OCI-LY3 (cell line): ENCODE data around the gene MYH10.

Experiments used
- H2AFZ ChIP-seq: fragments of 200-600, 300-600 bp; shearing (Covaris generic); 2 replicates; pipeline ENCODE4 v1.6.0; 2014; ENCODE audit warnings: antibody characterized with exemption, low read depth, low read length
- H3K27ac ChIP-seq: fragments of 200-600, 300-600 bp; sonication (generic); 2 replicates; pipeline ENCODE4 v1.5.1; 2014; ENCODE audit warnings: mild to moderate bottlenecking, low read length, moderate library complexity, mixed read lengths
- H3K27me3 ChIP-seq: fragments of 200-600, 300-600 bp; sonication (generic); 2 replicates; pipeline ENCODE4 v1.6.1; 2014; ENCODE audit warnings: low read depth, low read length, mixed read lengths
- H3K36me3 ChIP-seq: fragments of 200-600, 300-600 bp; sonication (generic); replicated peaks from 2 replicates; pipeline ENCODE3; 2014; ENCODE audit warnings: low read depth, low read length, mixed read lengths
- H3K4me1 ChIP-seq: fragments of 300-600, 200-600 bp; sonication (generic); 2 replicates; pipeline ENCODE4 v1.6.1; 2014; ENCODE audit warnings: low read length, mixed read lengths
- H3K4me2 ChIP-seq: fragments of 200-600, 300-600 bp; sonication (generic); 2 replicates; pipeline ENCODE4 v1.6.1; 2014; ENCODE audit warnings: low read length, mixed read lengths
- H3K4me3 ChIP-seq: fragments of 300-600, 200-600 bp; sonication (generic); 2 replicates; pipeline ENCODE4 v1.5.1; 2014; ENCODE audit warnings: antibody characterized with exemption, mild to moderate bottlenecking, low read length, moderate library complexity
- H3K79me2 ChIP-seq: fragments of 300-600, 200-600 bp; shearing (Covaris generic); 2 replicates; pipeline ENCODE4 v1.6.1; 2014; ENCODE audit warnings: mild to moderate bottlenecking, low read length, mixed read lengths
- H3K9ac ChIP-seq: fragments of 300-600, 200-600 bp; shearing (Covaris generic); 2 replicates; pipeline ENCODE4 v1.6.0; 2014; ENCODE audit warnings: mild to moderate bottlenecking, low read length, moderate library complexity
- H3K9me3 ChIP-seq: fragments of 200-600, 300-600 bp; shearing (Covaris generic); 2 replicates; pipeline ENCODE4 v1.6.1; 2014; ENCODE audit warnings: low read length, mixed read lengths; ENCODE audit not compliant: insufficient read depth
- H4K20me1 ChIP-seq: fragments of 200-600, 300-600 bp; sonication (generic); 2 replicates; pipeline ENCODE4 v1.6.1; 2016; ENCODE audit warnings: low read length, mixed read lengths; ENCODE audit not compliant: insufficient read depth
- EZH2phosphoT487 ChIP-seq: fragments of 200-600 bp; shearing (Covaris generic); IDR thresholded peaks from 2 replicates; pipeline ENCODE4 v1.6.1; 2018; ENCODE audit warnings: antibody characterized with exemption, mixed run types, low read depth
- TF ChIP-seq, protein P1 (sequence below): fragments of 200-600, 300-600 bp; sonication (generic); IDR thresholded peaks from 2 replicates; pipeline ENCODE4 v1.5.1; 2014; ENCODE audit warnings: antibody characterized with exemption, low read length, low read depth

Gene MYH10

DNA sequence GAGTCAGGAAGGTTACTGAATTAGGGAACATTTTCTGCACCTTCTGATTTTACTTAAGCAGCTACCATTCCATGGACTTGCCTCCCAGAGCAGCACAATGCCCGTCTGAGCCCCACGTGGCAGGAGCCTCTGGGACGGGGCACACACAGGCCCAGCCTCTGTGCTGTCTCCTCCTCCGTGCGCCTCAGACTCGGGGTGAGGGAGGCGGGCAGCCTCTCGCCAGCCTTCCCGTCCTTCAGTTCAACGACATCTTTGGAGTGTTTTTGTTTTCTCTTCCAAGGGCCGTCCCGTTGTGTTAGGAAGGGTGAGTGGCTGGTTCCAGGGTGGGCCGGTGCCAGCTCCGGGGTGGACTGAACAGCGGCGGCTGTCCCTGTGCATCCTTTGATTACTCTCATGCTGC, 163.0 kb downstream of the MYH10 start:
- H2AFZ ChIP-seq: no peak overlapping the region
- no peak overlapping the region for H3K9ac ChIP-seq
- no peak for TF ChIP-seq EZH2phosphoT487
- TF ChIP-seq, protein P1, sequence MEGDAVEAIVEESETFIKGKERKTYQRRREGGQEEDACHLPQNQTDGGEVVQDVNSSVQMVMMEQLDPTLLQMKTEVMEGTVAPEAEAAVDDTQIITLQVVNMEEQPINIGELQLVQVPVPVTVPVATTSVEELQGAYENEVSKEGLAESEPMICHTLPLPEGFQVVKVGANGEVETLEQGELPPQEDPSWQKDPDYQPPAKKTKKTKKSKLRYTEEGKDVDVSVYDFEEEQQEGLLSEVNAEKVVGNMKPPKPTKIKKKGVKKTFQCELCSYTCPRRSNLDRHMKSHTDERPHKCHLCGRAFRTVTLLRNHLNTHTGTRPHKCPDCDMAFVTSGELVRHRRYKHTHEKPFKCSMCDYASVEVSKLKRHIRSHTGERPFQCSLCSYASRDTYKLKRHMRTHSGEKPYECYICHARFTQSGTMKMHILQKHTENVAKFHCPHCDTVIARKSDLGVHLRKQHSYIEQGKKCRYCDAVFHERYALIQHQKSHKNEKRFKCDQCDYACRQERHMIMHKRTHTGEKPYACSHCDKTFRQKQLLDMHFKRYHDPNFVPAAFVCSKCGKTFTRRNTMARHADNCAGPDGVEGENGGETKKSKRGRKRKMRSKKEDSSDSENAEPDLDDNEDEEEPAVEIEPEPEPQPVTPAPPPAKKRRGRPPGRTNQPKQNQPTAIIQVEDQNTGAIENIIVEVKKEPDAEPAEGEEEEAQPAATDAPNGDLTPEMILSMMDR: no peak
- H3K4me3 ChIP-seq: no peak overlapping the region
- H3K9me3 ChIP-seq: no peaks in the 10 kb centered on the region
- H3K79me2 ChIP-seq: no peaks in the 10 kb centered on the region
- H4K20me1 ChIP-seq: no peaks in the 10 kb centered on the region
- no peak overlapping the region for H3K27ac ChIP-seq
- H3K27me3 ChIP-seq: no peaks in the 10 kb centered on the region
- no peak overlapping the region for H3K4me2 ChIP-seq
- H3K36me3 ChIP-seq: peaks cover 10% of the 10 kb centered on the region
- no peaks in the 10 kb centered on the region for H3K4me1 ChIP-seq

DNA sequence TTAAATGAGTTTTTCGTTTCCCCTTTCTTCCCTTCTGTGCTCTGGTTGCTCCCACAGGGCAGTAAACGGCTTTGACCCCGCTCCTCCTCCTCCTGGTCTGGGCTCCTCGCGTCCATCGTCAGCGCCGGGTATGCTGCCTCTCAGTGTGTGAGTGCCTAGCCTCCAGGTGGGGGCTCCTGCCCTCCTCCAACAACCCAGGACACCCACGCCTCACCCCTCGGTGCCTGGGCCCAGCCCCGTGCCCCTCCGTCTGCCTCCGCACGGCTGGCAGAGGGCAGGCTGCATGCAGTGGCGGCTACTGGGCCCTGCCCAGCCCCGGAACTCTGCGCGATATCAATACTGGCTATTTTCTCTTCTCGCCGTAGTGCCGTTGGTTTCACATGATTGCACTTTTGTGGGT, 163.7 kb downstream of the MYH10 start:
- Histone ChIP-seq H3K36me3 (peaks cover 12% of the 10 kb centered on the region), H3K4me2 (no peak overlapping the region), H3K4me3 (no peak overlapping the region), H3K27ac (no peak overlapping the region), H3K27me3 (no peaks in the 10 kb centered on the region), H3K4me1 (no peaks in the 10 kb centered on the region), H3K9me3 (no peaks in the 10 kb centered on the region), H3K9ac (no peak overlapping the region), H3K79me2 (no peaks in the 10 kb centered on the region), H4K20me1 (no peaks in the 10 kb centered on the region), H2AFZ (no peak overlapping the region)
- no peak for TF ChIP-seq EZH2phosphoT487
- TF ChIP-seq, protein P1: no peak

DNA sequence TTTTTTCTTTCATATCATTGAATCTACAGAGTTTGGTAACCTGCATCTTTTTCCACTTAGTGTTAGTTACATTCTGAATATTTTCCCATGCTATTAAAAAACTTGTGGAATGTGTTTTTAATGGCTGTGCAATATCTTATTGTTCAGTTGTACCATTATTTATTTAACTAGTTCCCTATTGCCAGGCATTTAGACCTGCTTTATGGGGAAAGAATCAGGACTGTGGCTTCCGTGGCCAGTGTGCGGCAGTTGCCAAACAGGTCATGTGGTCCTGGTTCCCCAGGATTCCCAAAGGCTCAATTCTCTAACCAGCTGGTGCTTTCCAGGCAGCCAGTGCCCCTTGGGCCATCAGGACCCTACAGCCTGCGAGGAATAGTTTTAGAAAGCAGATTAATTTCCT, 164.1 kb downstream of the MYH10 start:
- no peak overlapping the region for H3K4me3 ChIP-seq
- H3K4me2 ChIP-seq: no peak overlapping the region
- H3K27me3 ChIP-seq: no peaks in the 10 kb centered on the region
- TF ChIP-seq EZH2phosphoT487: no peak
- TF ChIP-seq, protein P1: no peak
- no peak overlapping the region for H3K9ac ChIP-seq
- no peaks in the 10 kb centered on the region for H3K79me2 ChIP-seq
- no peak overlapping the region for H3K27ac ChIP-seq
- H3K9me3 ChIP-seq: no peaks in the 10 kb centered on the region
- H4K20me1 ChIP-seq: no peaks in the 10 kb centered on the region
- H3K4me1 ChIP-seq: no peaks in the 10 kb centered on the region
- H3K36me3 ChIP-seq: peaks cover 14% of the 10 kb centered on the region
- no peak overlapping the region for H2AFZ ChIP-seq

DNA sequence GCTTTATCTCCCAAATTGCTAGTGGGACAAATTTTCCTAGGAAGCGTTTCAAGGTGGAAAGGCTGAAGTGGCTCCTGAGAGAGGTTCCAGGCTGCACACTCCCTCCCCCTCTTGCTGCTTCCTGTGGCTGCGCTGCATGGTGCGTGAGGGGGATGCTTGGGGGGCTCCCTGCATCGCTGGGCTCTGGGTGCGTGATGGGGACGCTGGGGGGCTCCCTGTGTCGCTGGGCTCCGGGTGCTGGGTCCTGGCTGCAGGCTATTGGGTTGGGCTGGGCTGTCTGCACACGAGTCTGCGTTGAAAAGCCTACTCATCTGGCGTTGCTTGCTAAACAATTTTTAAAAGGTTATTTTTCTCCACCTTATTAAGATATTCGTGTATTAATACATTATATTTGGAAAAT, 164.8 kb downstream of the MYH10 start:
- H3K27me3 ChIP-seq: no peaks in the 10 kb centered on the region
- no peaks in the 10 kb centered on the region for H3K4me1 ChIP-seq
- H3K4me3 ChIP-seq: no peak overlapping the region
- H3K9me3 ChIP-seq: no peaks in the 10 kb centered on the region
- no peaks in the 10 kb centered on the region for H3K79me2 ChIP-seq
- no peaks in the 10 kb centered on the region for H4K20me1 ChIP-seq
- H3K4me2 ChIP-seq: no peak overlapping the region
- H3K36me3 ChIP-seq: peaks cover 14% of the 10 kb centered on the region
- H3K27ac ChIP-seq: no peak overlapping the region
- H2AFZ ChIP-seq: no peak overlapping the region
- H3K9ac ChIP-seq: no peak overlapping the region
- TF ChIP-seq, protein P1: no peak
- TF ChIP-seq EZH2phosphoT487: no peak
